Measurements from ENCODE around the gene KCNMA1.

DNA sequence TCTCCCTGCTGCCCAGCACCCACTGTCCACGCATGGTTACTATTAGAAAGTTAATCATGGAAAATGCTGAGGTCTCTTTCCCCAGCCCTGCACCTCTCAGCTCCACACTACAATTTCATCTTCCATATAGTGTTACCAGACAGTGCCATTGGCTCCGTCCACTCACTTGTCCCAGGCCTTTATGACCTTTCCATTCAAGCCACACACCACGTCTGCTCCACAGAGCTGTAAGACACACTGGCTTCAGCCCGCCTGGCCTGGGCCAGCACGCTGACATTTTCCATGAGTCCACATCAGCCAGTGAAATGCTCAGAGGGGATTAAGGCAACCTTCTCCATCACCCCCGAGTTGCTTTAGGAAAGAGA is 118.7 kb downstream of the KCNMA1 start:
- TF ChIP-seq, protein P1, sequence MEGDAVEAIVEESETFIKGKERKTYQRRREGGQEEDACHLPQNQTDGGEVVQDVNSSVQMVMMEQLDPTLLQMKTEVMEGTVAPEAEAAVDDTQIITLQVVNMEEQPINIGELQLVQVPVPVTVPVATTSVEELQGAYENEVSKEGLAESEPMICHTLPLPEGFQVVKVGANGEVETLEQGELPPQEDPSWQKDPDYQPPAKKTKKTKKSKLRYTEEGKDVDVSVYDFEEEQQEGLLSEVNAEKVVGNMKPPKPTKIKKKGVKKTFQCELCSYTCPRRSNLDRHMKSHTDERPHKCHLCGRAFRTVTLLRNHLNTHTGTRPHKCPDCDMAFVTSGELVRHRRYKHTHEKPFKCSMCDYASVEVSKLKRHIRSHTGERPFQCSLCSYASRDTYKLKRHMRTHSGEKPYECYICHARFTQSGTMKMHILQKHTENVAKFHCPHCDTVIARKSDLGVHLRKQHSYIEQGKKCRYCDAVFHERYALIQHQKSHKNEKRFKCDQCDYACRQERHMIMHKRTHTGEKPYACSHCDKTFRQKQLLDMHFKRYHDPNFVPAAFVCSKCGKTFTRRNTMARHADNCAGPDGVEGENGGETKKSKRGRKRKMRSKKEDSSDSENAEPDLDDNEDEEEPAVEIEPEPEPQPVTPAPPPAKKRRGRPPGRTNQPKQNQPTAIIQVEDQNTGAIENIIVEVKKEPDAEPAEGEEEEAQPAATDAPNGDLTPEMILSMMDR (conservative IDR thresholded peaks at IDR 0.05) = no peak
- TF ChIP-seq EZH2 (IDR thresholded peaks at IDR 0.05; ENCODE audit: low read depth) = no peak

Measured in PC-9 (cell line).